Measurements from ENCODE around the gene AHNAK.

The AHNAK gene

GRCh38 chr11:62431171-62431901, 115.3 kb downstream of the AHNAK start:
- no peak for DNase-seq

- DNase-seq = no peak
These were observed 116.2 kb downstream of the AHNAK start for GRCh38 chr11:62430425-62430824.

GRCh38 chr11:62428871-62429560, 117.6 kb downstream of the AHNAK start:
- DNase-seq = no peak

- DNase-seq = no peak
These were observed 118.9 kb downstream of the AHNAK start for GRCh38 chr11:62427630-62428233.

- DNase-seq = no peak
These were observed 123.6 kb downstream of the AHNAK start for GRCh38 chr11:62423012-62423411.

DNA sequence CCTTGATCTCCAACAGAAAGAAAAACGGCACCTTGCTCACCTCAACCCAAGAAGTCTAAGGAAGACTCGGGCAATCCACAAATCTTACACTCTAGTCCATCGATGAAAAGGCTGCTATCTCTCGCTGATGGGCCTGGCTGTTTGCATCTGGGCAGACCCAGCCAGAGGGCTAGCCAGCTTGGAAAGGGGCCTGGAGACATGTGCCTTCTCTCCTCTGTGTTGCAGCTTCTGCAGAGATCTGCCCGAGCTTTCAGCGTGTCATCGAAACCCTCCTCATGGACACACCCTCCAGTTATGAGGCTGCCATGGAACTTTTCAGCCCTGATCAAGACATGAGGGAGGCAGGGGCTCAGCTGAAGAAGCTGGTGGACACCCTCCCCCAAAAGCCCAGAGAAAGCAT, 124.6 kb downstream of the AHNAK start:
- DNase-seq = no peak

DNA sequence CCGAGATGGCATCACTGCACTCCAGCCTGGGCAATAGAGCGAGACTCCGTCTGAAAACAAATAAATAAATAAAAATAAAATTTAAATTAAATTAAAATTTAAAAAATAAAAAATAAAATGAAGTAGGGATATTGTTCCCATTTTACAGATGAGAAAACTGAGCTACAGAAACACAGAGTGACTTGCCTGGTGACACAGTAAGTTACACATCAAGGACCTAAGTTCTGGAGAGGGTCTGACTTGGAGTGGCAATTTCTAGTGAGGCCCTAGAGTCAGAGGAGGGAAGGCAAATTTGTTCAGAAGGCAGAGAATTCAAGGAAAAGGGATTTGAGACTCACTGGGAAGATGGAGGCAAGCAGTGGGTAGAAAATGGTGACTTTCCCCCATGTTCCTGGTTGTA, 125.7 kb downstream of the AHNAK start:
- DNase-seq = no peak

DNA sequence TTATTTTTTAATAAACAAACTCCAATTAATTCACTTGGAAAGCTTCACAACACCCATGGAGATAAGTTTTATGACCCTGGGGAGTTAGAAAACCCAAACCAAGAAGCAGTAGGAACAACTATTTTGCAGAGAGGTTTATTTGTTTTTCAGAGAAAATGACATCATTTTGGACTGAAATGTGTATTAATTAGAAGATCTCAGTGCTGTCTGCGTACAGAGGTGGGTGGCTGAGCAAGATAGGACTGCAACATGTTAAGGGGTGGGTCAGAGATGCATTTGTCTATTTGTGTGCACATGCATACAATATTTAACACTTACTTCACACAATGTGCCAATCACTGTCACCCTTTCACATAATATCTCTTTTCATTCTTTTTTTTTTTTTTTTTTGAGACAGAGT, 126.7 kb downstream of the AHNAK start:
- DNase-seq = no peak

- no peak for DNase-seq
These were observed 127.2 kb downstream of the AHNAK start for GRCh38 chr11:62419314-62419929.

DNA sequence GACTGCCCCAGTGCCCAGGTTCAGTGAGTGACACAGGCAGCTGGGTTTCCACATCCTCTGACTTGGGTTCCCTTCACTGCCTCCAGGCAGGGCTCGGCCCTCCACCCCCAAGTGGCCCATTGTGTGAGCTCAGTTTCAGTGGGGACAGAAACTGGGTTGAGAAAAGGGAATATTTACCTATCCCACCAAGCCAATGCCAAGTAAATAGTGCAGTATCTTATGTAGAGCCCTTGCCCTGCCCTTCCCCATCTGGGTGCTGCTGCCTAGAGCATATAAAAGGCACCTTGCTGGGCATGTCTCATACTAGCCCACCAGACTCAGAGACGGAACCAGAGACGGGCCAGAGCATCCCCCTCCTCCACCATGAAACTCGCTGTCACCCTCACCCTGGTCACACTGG, 127.9 kb downstream of the AHNAK start, which contains the start of gene SCGB1A1:
SCGB1A1 (plus strand) TSS at position 301 of the 400 bp plus-strand sequence; CDS start at position 364, 63 bp downstream.
- DNase-seq = no peak

DNA sequence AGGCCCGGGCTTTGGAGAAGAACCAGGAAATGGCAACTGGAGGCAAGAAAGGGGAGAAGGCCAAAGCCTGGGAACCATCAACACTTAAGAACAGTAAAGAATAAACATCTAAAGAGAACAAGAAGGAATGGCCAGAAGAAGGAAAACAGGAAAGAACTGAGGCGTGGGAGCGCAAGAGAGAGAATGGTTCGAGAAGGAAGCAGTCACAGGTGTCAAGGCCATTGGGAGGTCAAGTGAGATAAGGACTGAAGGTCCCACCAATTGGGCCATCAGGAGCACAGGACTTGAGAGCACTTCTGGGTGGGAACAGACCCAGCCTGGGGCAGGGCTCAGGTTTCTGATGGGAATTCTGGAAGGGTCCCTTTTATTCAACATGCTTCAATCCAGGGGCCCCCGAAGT, 128.5 kb downstream of the AHNAK start:
- no peak for DNase-seq

GRCh38 chr11:62416596-62416995, 130.0 kb downstream of the AHNAK start:
- no peak for DNase-seq

DNA sequence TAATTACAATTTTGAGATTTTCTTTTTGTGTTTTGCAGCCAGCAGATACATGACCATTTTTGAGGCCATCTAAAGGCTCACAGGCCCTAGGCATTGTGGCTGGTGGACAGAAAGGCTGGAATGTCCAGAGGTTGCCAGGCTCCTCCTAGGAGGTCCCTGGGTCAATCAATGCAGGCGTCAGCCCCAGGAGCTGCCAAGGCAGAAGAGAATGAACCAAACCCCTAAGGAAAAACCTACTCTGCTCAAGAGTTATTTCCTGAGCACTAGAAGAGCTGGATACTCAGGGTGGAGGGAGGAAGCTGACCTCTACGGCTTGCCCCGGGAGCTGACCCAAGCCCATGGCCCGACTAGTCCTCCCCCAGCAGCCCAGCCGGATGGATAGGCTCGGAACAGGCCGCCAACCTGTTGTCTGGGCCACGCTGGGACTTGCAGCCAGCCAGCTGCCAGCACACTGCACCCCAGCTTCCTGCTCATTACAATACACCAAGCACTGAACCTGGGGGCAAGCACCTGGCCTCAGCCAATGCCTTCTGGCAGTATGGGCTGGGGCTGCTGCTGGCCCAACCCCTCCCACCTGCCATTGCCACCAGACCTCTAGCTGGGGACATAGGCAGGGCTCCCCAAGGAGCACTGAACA, 133.4 kb downstream of the AHNAK start:
- DNase-seq = no peak

DNA sequence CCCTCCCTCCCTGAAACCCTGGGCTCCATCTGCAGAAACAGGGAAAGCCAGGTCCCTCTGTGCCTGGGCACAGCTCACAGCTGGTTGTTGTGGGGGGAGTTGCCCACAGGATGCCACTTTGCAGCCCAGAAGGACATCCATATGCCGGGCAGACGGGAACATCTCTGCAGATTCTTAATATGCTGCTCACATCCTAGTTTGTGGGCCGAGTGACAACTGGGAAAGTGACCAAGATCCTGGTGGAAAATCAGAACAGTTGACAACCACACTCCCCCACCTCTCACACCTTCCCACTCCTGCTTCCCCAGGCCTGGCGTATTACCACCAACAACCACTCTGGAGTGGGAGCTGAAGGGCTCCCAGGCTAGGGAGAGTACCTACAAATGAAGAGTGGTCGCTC, 135.1 kb downstream of the AHNAK start:
- no peak for DNase-seq

GRCh38 chr11:62410972-62411371, 135.6 kb downstream of the AHNAK start:
- no peak for DNase-seq

- no peak for DNase-seq
These were observed 136.8 kb downstream of the AHNAK start for GRCh38 chr11:62409831-62410230.

GRCh38 chr11:62406034-62406433, 140.6 kb downstream of the AHNAK start:
- no peak for DNase-seq

DNA sequence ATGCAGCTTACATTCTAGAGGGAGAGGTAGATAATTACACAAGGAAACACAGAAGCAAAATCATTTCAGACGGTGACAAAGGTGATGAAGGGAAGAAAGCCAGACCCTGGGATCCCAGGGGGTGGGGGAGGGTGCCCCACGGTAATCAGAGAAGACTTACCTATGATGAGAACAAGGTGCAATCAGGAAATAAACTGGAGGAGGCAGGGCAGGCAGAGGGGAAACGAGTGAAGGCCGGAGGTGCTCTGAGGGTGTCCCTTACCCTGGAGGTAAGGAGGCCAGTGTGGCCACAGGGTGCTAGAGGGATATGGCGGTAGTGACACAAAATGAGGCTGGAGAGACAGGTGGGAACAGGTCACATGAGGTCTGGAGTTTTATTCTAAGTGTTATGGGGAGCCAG, 141.7 kb downstream of the AHNAK start:
- no peak for DNase-seq

GRCh38 chr11:62404435-62404834, 142.2 kb downstream of the AHNAK start:
- no peak for DNase-seq

DNA sequence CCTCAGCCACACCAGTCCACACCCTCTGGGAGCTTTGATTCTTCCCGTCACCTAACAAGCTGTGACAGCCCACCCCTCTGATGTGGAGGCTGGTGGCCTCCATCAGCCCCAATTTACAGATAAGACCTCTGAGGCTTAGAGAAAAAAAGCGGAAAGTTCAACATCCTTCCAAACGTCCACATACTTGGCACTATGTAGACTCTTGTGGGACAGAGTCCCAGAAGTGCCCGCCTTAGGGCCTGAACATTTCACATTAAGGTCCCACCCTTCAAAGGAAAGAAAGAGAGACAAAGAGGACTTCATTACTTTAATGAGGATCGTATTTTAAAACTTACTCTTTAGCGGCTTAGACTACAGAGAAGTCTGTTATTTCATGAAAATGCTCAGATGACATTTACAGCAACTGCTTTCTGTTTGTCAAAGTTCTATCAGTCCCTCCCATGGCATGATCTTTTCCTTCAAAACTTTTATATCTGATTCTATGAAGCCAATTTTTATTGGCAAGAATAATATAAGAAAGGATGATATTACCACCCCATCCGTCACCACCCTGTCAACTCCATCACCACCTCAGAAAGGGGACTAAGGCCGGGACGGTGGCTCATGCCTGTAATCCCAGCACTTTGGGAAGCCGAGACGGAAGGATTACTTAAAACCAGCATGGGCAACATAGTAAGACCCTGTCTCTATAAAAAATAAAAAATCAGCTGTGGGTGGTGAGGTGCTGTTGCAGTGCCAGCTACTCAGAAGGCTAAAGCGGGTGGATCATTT, 143.5 kb downstream of the AHNAK start:
- no peak for DNase-seq

- DNase-seq = no peak
These were observed 144.2 kb downstream of the AHNAK start for GRCh38 chr11:62402226-62402959.

- no peak for DNase-seq
These were observed 144.8 kb downstream of the AHNAK start for GRCh38 chr11:62401811-62402210.
